ENCODE results near the gene ZBTB45.

DNA sequence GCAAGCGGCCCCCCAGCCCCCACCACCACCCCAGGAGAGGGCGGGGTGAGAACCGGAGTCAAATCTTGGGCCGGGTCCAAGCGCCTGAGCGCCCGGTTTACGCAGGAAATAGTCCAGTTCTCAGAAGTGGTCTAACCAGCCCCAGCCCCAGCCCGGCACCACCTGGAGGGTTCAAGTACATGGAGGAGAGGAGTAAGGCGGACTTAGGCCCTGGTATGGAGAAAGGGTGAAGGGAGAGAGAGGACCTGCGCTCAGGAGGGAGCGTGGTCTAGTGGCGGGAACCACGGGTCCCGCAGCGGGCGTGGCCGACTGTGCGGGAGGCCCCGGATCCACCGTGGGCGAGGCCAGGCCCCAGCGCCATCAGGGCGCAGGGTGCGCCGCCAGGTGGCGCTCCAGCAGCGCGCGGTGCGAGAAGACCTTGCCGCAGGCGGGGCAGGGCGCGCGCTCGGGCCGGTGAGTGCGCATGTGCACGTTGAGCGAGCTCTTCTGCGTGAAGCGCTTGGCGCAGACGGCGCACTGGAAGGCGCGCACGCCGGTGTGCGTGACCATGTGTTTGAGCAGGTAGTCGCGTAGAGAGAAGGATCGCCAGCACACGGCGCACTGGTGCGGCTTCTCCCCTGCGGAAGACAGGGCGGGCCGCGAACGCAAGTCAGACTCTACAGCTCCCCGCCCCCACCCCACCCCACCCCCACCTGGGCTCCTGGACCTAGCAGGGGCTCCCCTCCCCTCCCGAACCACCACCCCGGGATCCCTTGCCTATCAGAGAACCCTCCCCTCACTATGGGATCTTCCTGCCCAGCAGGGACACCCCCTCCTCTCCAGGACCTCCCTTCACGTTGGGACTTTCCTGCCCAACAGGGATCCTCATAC, 5.7 kb downstream of the ZBTB45 start:
- TF ChIP-seq GATA3 (IDR thresholded peaks at IDR 0.05; ENCODE audit: low read depth, low read length), result no peak
- TF ChIP-seq GATA2 (IDR thresholded peaks at IDR 0.05; ENCODE audit: low read depth, low read length), result no peak

Data from SH-SY5Y (cell line).